ENCODE results near the gene PIM3. TPM values are rescaled to one million over a fixed set of nuclear protein-coding genes. Genes with fewer than 3 reads are reported as not detected.

PIM3 gene
- total RNA-seq, result 42.2 and 52.5 TPM in 2 replicates

DNA sequence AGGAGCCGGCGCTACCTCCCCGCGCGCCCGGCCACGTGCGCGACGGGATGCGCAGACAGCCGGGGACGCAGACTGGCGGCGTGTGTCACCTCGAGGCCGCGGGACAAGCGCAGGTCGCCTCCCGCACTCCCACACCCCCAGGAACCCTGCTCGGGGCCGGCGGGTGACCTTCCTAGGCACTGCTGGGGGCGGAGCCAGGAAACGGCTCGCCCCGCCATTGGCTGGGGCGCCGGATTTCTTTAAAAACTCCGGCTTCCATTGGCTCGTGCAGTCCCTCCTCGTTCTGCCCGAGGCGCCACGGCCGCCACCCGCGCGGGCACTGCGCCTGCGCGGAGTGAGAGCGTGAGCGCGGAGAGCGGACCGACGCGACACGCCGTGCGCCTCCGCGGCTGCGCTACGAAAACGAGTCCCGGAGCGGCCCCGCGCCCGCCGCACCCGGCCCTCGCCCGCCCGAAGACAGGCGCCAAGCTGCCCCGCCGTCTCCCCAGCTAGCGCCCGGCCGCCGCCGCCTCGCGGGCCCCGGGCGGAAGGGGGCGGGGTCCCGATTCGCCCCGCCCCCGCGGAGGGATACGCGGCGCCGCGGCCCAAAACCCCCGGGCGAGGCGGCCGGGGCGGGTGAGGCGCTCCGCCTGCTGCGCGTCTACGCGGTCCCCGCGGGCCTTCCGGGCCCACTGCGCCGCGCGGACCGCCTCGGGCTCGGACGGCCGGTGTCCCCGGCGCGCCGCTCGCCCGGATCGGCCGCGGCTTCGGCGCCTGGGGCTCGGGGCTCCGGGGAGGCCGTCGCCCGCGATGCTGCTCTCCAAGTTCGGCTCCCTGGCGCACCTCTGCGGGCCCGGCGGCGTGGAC is at the start of gene PIM3:
Gene PIM3, plus strand, starts transcription at position 614 of the 846 bp plus-strand sequence. Its CDS starts 176 bp downstream, at position 790.

GRCh38 chr22:49917974-49918910 is 42.3 kb upstream of the PIM3 start, which contains the start of the genes ALG12 and CRELD2:
Gene ALG12 (minus strand): TSS chr22:49918438. CDS start chr22:49913765, 4,673 bp downstream.
Gene CRELD2 (plus strand): TSS chr22:49918634. CDS start chr22:49918770, 136 bp downstream.

DNA sequence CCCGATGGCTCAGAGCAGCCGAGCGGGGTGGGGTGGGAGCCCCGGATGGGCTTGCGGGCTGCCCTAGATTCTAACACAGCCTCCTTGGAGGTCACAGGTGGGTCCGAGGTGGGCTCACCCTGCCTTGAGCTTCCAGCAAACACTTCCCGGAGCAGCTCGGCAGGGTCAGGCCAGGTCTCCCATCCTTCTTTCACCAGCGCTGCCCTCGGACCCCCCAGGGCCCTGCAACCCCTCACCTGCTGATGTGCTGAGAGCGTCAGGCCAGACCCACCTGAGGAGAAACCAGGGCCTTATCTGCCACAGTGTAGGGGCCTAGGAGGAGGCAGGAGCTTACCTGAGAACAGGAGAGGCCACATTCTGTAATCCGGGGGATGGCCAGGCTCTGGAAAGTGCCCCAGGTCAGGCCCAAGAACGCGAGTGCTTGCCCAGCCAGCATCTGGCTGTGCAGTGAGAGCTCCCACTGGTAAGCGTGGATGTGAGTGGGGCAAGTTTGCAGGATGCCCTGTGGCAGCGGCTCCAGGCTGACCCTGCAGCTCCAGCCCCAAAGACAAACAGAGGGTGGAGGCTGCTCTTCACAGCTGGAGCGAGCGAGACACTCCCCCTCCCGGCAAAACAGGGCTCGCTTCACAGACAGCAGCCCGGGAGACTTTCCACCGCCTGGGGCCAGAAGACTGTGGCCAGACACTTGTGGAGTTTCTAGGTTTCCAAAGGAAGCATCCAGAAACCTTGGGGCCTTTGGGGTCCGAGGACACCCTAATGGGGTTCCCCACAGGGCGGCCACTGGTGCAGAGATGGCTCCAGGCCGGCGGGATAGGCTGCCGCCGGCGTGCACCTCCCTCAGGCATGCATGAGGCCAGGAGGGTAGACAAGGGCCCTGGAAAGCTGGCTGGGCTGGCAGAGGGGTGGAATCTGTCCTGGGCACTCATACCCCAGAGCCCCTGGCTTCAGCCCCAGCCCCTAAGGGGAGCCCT is 51.9 kb downstream of the PIM3 start, which contains the start of gene IL17REL:
Gene IL17REL, minus strand, starts transcription at position 555 of the 971 bp plus-strand sequence. Its CDS starts 119 bp downstream, at position 436.

Small RNAs within 50 kb of the gene (small RNA-seq; reads per million reads assigned to genes)
- gene MIR6821 (ENCODE audit: low replicate concordance), result 0.10 reads per million

Other genes starting within 250 kb of the PIM3 start
- 29.9 and 32.8 TPM in 2 replicates for gene BRD1, start 132.9 kb upstream of the PIM3 start, total RNA-seq
- gene ZBED4, start 106.9 kb upstream of the PIM3 start, total RNA-seq, result 14.4 and 23.0 TPM in 2 replicates
- gene ALG12, start 42.3 kb upstream of the PIM3 start, total RNA-seq, result 28.3 and 54.3 TPM in 2 replicates
- 41.8 and 524 TPM in 2 replicates for gene CRELD2, start 42.1 kb upstream of the PIM3 start, total RNA-seq
- gene IL17REL, start 52.0 kb downstream of the PIM3 start, total RNA-seq, result not detected in 2 replicates
- not detected in 2 replicates for gene TTLL8, start 97.5 kb downstream of the PIM3 start, total RNA-seq
- under 0.01 and 0.44 TPM in 2 replicates for gene MLC1, start 124.7 kb downstream of the PIM3 start, total RNA-seq
- 5.5 and 5.7 TPM in 2 replicates for gene MOV10L1, start 129.2 kb downstream of the PIM3 start, total RNA-seq
- gene PANX2, start 210.0 kb downstream of the PIM3 start, total RNA-seq, result 0.86 and 3.7 TPM in 2 replicates
- 47.1 and 71.3 TPM in 2 replicates for gene TRABD, start 225.1 kb downstream of the PIM3 start, total RNA-seq
- 14.4 and 16.2 TPM in 2 replicates for gene SELENOO, start 240.2 kb downstream of the PIM3 start, total RNA-seq